GM18511 (cell line): ENCODE results near the gene AK8.

Experiments used
- ATAC-seq: cut with Tn5 transposase; IDR thresholded peaks from one replicate; pipeline ENCODE4 v1.9.1; 2021; ENCODE audit warnings: mild to moderate bottlenecking, moderate library complexity; ENCODE audit not compliant: unreplicated experiment

Gene AK8

DNA sequence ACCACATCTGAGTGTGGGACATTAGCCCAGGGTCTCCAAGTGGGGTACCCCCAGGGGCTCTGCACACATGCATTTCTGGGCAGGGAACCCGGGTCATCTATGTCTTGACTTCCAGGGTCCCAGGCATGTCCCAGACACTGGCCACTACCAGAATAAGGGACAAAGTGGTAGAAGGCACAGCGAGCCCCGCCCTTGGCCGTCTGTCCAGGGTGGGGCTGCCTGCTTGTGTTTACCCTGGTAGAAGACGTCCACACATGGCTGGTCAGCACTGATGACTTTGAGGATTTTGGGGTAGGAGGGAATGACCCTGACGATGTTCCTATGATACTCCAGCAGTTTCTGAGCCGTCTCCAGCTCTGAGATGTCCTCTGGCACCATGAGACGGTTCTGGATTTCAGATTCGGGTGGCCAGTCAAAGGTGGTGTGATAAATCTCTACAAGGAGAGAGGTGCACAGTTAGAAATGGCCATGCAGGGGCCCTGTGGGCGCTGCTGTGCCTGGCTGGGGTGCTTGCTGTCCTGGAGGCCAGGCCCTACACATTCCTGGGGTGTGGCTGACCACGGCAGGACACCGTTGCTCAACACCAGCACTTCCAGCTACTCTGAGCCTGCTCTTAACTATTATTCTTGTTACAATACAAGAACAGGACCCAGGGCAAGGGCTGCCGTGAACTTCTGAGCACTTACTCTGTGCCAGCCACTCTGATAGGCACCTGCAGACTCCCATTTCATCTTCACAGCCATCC, 51.3 kb downstream of the AK8 start:
- no peak for ATAC-seq

DNA sequence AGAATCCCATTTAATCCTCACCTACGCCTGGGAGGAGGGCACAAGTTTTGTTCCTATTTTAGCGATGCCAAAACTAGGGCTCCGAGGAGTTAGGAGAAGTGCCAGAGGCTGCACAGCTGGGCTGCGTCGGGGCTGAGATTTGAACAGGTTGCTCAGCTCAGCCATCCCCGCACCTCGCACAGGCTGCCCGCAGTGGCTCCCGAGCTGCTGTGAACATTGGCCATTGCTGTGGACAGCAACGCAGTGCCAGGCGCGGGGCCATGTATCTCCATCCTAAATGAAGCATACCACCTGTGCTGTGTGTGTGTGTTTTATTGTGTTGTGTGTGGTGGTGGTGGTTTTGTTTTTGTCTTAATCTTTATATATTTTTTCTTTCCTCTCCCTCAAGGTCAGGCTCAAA, 52.0 kb downstream of the AK8 start:
- no peak for ATAC-seq

DNA sequence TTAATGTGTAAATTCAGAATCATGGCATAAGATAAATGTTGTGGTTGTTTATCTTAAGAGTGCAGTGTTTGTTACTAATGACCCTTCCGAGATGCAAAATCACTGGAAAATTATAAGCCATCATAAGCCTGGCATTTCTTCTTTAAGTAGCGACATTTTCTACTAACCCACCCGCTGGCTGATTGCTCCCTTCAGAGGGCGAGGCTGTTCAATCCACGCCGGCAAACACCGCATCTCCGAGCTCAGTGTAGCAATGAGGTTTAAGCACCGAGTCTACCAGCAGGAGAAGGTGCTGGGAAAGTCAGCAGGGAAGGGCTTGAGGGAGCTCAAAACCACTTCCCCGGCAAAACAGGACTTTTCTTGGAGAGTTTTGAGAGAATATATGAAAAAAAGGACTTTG, 52.7 kb downstream of the AK8 start:
- no peak for ATAC-seq

DNA sequence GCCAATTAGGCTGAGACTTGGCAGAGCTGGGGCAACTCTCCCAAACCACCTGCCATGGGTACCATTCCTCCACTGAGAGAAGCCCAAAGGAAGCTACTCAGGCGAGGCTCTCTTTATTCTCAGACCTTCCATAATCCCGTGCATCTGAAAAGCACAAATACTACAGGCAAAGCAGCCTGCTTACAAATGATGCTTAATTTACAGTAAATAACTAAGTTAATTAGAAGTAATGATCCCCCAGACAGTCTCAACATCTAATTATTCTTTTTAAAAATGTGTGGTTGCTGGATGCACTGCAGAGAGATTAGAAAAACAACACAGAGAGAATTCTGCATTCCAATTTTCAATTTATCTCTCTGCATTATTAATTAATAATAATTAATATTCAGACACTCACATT, 53.1 kb downstream of the AK8 start:
- ATAC-seq, result no peak

DNA sequence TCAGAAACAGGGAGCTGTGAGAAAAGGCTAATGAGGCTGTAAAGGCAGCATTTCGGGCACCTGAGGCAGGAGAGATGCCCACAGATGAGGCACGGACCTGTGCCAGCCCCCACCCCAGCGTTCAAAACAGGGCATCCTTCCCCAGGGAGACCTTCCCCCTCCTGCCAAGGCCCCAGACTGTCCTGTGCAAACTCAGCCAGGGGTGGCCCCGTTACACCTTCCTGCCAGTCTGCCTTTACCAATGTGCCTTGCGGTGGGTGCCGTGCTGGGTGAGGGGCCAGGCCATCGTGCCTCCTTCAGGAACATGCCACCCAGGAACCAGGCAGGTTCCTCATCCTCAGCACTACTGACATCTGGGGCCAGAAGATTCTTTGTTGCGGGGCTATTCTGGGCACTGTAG, 53.9 kb downstream of the AK8 start:
- no peak for ATAC-seq

DNA sequence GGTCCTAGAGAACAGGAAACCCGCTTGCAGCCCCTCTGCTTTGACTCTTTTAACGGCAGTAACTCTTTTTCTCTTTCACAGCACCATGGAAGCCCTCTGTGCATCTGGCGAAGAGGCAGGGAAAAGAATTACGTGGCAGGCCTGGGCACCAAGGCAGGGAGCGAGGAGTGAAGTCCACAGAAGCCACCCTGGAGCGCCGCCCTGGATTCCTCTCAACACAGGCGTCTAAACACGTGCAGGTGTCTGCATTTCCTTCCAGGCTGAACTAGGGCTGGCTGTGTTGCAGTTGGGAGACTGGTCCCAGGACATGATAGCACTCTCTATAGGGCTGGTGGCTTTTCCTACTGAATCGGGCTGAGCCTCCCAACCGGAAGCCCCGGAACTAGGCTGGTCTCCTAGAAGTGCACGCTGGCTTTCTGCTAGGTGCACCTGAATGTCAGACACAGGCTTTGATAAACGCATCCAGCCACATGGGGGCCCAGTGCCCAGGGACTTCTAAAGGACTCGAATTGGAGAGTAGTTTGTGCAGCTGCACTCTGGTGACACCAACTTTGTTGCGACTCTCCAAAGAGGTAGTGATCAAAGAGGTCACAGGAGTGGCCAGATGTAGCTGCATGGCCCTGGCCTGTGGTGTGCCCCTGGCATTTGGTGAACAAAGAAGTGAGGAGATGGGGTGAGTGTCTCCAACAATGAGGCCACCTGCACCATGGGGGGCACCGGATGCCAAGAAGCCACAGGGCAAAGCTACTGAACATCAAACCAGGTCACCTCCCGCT, 54.5 kb downstream of the AK8 start:
- ATAC-seq, result no peak

DNA sequence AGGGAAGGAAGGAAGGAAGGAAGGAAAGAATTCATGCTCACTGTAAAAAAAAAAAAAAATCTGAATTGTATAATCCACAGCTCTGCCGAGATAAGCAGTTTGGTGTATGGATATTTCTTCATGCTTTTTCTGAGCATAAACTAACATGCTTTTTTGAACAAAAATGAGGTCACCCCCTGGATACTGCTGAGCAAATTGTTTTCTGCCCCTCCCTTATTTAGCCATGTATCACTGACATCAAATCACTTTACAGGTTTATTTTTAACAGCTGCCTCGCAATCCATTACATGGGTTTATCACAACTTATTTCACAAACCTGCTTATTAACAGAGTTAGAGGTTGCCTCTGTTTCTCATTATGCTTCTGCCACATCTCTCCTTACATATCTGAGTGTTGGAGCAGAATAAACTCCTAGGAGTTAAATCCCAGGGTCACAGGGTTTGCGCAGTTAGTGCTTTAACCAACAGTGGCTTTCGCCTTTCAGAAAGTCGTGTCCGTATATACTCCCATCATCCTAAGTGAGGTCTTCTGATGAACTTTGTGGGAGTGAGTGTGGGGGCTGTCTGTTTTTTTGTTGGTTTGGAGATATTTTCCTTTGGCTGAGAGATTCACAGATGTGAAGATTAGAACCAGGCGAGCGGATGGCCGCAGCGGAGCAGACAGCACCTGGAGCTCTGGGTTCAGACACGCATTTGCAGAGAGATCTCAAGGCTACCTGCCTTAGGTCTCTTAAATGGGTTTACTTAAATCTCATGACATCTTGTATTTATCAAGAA, 57.7 kb downstream of the AK8 start:
- no peak for ATAC-seq

DNA sequence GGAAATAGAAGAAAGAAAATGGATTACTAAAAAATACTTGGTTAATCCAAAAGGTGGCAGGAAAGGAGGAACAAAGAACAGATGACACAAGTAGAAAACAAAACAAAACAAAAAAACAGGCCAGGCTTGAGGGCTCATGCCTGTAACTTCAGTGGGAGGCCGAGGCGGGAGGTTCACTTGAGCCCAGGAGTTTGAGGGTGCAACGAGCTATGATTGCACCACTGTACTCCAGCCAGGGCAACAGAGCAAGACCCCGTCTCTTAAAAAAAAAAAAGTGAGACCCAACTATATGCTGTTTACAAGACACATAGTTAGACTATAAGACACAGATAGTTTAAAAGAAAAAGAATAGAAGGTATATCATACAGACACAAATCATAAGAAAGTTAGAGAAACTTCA, 59.5 kb downstream of the AK8 start:
- no peak for ATAC-seq

DNA sequence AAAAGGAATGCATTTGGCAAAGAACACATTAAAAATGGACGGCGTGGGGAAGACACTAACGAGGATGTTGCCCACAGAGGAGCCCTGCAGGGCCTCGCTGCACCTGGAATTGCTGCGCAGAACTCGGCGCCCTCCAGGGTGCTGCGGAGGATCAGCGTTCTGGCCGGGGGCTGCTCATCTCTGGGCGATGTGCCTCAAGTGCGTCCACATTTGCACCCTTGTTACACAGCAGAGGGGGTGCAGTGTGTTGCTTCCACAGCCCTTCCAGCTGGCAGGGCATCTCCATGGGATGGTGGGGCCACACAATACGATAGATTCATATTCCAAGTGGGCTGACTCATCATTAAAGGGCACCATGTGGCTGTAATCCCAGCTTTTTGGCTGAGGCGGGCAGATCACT, 63.1 kb downstream of the AK8 start:
- ATAC-seq, result no peak

DNA sequence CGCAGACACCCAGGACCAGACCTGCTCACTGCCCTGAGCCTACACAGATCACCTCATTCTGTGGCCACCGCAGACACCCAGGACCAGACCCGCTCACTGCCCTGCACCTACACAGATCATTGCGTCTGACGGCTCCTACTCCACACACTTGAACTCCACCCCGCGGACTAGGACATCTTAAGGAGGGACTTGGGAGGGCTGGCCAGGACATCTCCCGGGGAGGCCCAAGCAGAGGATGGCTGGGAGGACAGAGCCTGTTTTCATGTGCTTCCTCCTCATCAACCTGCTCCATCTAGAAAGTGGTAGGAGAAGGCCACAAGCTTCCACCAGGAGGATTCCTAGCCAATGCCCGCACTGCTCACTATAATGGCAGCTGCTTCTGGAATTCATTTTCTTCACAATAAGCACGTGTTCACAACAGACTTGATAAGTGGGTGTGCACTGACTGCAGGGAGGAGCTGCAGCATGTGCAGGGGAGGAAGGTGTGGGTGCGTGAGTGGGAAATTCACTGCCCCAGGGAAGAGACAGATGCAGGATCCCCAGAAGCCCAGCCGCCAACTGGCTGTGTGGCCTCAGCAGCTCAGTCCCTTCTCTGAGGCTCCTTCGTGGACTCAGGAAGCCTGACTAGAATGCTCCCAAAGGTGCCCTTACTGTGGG, 64.8 kb downstream of the AK8 start:
- ATAC-seq, result no peak

DNA sequence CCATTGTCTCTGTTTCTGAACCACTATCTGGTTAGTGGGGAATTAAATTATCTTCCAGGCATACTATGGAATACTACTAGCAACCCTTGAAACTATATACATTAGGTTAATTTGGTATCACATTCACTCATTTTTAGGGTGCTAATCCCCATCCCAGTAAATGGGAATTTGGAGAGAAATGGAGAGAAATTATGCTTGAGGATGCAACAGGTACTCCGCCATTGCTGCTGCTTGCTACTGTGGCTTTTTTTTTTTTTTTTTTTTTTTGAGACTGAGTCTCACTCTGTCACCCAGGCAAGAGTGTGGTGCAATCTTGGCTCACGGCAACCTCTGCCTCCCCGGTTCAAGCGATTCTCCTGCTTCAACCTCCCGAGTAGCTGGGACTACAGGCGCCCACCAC, 66.1 kb downstream of the AK8 start:
- ATAC-seq, result no peak

DNA sequence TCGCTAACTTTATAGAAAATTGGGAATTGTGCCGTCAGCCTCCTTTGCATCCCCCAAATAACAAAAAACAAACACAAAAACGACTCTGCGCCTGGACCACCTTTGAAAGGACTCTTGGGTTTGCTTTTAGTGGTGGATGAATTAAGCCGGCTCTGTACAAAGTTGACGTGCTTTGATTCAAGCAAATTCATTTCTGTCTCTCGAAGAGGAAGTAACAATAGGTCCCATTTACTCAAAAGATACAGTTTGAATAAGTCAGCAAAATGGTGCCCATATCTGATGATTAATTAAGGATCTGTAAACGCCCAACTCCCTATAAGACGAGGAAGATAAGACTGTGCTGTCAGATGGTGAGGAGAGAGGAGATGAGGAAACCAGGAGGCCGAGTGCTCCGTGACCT, 67.8 kb downstream of the AK8 start:
- ATAC-seq, result no peak

DNA sequence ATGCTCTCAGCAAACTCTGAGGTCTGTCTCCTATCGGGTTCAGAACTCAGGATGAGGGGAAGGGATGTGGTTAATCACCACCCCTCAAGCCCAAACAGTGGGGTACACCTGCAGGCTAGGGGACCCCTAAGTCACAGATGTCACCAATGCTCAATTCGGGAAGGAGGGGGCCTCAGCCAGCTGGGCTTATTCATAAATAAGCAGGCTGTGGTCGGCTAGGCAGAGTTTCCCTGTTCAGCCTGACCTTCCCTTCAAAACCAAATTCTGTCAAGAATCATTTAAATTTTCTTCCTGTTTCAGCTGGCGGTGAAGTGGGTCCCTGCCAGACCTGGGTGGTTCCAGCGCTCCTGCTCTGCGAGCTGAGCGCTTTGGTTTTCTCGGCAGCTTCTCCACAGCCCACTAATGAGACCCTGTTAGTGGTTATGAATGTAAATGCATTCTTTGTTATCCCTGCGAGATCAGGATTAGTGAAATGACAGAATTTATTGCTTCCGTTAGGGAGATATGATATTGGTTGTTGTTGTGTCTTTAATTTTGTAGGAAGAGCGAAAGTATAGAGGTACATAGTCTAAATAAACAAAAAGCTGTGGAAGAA, 68.3 kb downstream of the AK8 start:
- no peak for ATAC-seq

DNA sequence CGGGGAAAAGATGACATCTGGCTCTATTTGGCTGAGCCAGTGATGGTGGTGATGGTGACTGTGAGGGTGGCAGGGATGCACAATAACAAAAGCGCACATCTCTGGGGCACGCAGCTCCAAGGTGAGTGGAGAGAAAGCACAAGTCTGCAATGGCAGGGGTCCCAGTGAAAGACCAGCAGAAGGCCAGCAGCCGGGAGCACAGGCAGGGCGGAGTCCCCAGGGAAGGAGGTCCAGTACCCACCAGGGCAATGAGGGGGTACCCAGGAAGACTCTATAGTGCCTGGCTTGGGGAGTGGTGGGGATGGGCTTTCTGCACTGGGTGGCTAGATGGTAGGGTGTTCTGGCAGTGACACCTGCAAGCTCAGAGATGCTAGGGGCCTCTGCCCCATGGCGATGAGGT, 69.4 kb downstream of the AK8 start:
- no peak for ATAC-seq

DNA sequence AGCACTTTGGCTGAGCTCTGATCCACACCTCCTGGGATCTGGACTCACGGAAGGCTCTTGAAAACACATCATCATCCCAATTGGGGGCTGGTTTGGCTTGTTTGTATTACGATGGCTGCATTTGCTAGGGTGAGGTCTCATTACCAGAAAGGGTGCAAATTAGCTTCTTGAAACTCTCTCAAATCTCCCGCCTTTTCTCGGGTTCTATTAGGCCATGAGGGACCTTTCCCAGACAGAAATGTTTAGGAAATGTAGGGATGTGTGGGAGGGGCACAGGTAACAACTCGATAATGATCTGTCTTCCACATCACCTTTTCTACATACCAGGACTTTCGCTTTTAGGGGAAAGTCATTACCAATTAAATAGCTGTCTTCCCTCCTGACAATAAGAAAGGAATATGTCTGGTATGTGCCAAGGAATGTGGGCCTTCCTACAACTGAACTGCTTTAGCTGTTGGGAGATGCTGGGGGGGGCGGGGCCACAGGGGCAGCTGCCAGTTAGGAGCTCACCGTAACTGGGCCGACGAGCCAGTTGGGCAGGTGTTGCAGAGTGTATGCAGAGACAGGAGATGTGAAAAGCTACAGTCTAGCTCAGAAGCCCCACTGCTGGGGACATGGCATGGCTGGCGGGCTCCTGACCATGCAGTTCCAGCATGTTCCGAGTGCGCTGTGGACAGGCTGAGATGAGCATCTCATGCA, 71.2 kb downstream of the AK8 start:
- ATAC-seq, result no peak

DNA sequence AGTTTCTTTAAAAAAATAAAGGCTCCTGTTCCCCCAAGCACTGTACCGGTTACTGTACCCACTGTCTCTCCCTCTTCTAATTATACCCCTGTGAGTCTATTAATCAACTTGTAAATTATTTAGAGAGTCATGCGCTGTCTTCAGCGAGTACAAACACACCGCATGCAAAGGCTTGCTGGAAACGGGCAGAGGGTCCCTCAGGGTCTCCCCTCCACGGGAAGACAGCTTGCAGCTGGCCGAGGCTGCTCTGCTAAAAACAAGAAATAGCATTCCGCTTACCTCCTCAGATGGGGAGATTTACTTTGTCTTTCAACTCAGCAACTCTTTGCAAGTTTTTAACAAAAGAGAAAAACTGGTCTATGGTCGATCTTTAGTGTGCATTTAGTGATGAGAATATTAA, 71.8 kb downstream of the AK8 start:
- no peak for ATAC-seq

DNA sequence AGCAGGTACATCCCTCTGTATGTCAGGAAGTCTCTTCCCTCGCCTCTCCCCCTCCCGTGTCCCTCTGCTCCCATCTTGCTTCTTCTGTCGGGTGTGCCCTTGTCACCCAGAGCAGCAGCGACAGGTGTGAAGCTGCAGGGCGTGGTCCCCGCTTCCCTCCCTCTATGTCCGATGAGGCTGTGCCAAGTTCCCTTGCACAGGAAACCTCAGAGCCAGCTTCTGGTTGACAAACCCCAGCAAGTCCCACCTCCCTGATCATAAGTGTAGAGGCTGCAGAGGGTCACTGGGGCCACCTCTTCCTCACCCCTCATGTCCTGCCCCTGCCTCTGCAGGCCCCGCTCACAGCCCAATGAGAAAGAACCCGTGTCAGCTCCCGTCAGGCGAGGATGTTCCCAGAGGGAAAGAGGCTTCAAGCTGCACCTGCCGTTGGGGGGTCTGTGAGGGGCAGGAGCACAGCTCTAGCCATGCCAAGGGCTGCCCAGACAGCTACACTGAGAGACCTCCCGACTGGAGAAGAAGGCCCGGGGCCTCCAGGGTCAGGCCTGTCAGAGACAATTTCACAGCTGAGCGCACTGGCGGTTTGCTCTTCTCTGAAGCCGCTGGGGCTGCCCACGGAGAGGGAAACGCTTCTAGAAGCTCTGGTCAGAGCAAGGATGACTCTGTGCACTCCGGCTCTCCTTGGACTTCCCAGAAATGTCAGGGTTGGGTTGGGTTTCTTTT, 73.3 kb downstream of the AK8 start:
- no peak for ATAC-seq

DNA sequence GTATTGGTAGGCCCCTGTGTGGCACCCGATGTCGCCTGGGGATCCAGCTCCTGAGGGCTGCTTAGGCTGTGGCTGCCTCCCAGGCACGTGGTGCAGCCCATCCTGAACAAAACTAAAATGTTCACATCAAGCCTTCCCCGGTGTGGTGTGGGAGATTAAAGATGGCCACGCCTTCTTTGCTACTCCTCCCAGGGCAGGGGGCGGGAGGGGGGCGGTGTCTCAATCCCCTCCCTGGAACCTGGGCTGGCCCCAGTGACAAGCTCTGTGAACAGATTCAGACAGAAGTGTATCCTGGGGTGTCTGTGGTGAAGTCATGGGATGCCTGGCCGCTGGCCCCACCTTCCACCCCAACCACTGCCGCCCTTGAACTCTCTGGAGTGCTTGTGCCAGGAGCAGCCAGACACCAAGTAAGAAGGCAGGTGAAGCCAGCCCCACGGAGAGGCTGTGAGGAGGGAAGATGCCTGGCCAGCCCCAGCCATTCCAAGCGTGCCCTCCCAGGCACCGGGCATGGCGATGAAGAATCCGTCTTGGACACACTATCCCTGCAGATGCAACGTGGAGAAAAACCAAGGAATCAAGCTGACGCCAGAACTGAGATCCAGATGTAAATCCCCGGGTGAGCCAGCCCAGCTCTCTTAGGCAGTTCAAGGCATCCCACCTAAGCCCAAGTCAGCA, 75.8 kb downstream of the AK8 start:
- no peak for ATAC-seq

DNA sequence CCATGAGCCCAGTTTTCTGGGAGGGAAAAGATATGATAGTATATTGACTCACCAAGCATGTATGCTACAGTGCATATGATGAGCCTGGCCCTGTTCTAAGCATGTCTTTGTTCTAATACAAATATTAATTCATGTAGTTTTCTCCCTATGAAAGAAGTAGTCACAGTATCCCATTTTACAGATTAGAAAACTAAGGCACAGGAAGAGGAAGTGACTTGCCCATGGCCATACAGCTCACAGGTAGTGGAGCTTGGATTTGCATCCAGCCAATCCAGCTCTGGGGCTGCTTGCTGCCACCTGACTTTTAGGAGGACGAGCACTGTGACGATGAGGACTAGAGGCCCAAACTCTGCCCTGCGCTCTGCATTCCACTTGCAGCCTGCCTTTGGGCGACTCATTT, 76.4 kb downstream of the AK8 start:
- no peak for ATAC-seq
